Gastroesophageal sphincter (tissue), 3 donors: ENCODE data around the gene ZRANB3.

Experiments used
- EP300 ChIP-seq: sonication (generic); formaldehyde crosslinking; IDR thresholded peaks from one replicate; pipeline ENCODE4 v1.6.1; 2017; ENCODE audit warnings: antibody characterized with exemption, mild to moderate bottlenecking
- POLR2A ChIP-seq, 2 donors: fragments of 450-650 bp; IDR thresholded peaks; one replicate each; pipeline ENCODE4 v1.6.1; 2017; ENCODE audit warnings: antibody characterized with exemption in 2 of 2, mild to moderate bottlenecking in 2 of 2, moderate library complexity in 1 of 2
- POLR2AphosphoS5 ChIP-seq: sonication (generic); formaldehyde crosslinking; IDR thresholded peaks from one replicate; pipeline ENCODE4 v1.6.1; 2017; ENCODE audit warnings: antibody characterized with exemption
- TF ChIP-seq, protein P1 (sequence below), 4 experiments: fragments of 200-600 bp in 2 of 4; fragments of 450-650 bp in 2 of 4; sonication (generic) in 1 of 4; IDR thresholded peaks; one replicate each; pipeline ENCODE4 v1.5.1; 2017 to 2019; ENCODE audit warnings: antibody characterized with exemption in 4 of 4, mild to moderate bottlenecking in 2 of 4, moderate library complexity in 2 of 4

DNA sequence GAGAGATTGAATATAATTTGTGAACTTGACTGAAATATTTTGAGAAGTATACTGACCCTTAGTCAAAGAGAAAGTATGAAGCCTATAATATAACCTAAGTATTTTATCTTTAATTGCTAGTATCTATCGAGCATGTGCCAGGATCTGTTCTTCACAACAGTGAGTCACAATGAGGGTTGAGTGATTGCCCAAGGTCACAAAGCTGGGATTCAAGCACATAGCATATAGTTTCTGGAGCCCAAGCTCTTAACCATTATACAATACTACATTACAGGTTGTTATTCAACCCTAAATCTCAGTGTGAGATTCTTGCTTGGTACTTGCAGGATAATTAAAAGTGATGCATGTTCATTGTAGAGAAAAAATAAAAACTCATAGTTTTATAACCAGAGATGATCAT, 381.8 kb downstream of the ZRANB3 start:
- TF ChIP-seq, protein P1, sequence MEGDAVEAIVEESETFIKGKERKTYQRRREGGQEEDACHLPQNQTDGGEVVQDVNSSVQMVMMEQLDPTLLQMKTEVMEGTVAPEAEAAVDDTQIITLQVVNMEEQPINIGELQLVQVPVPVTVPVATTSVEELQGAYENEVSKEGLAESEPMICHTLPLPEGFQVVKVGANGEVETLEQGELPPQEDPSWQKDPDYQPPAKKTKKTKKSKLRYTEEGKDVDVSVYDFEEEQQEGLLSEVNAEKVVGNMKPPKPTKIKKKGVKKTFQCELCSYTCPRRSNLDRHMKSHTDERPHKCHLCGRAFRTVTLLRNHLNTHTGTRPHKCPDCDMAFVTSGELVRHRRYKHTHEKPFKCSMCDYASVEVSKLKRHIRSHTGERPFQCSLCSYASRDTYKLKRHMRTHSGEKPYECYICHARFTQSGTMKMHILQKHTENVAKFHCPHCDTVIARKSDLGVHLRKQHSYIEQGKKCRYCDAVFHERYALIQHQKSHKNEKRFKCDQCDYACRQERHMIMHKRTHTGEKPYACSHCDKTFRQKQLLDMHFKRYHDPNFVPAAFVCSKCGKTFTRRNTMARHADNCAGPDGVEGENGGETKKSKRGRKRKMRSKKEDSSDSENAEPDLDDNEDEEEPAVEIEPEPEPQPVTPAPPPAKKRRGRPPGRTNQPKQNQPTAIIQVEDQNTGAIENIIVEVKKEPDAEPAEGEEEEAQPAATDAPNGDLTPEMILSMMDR (IDR thresholded peaks at IDR 0.05): no peak
- TF ChIP-seq POLR2A (IDR thresholded peaks at IDR 0.05) (no peak), POLR2AphosphoS5 (no peak), EP300 (no peak)
